ENCODE results near the gene SUN1.
A peak's percentile ranks its signal among the peaks of the same experiment; 100 is the strongest.

The SUN1 gene

GRCh38 chr7:876077-876971, 44.0 kb downstream of the SUN1 start, which contains the start of gene GET4:
TSS of gene GET4 (plus strand) at chr7:876554. CDS start at chr7:876646, 92 bp downstream.
- H3K4me3 Mint-ChIP-seq, result peak within 1 kb of the TSS; percentile 94
- no peaks in the 10 kb centered on the region for H3K27me3 Mint-ChIP-seq (ENCODE audit: low read depth)
- H3K36me3 Mint-ChIP-seq (ENCODE audit: low read depth), result peaks cover 19% of the 10 kb centered on the region

GRCh38 chr7:876972-877311, 44.7 kb downstream of the SUN1 start:
- H3K27ac Mint-ChIP-seq, result peak overlapping the region; percentile 97
- no peak for DNase-seq (ENCODE audit: low spot score)
- H3K36me3 Mint-ChIP-seq (ENCODE audit: low read depth), result peaks cover 15% of the 10 kb centered on the region
- H3K4me1 Mint-ChIP-seq (ENCODE audit: low read depth), result peaks cover 16% of the 10 kb centered on the region
- peak overlapping the region; percentile 94 for H3K4me3 Mint-ChIP-seq
- H3K27me3 Mint-ChIP-seq (ENCODE audit: low read depth), result no peaks in the 10 kb centered on the region
- H3K9me3 Mint-ChIP-seq, result no peaks in the 10 kb centered on the region

More at GRCh38 chr7:876077-876971, 44.0 kb downstream of the SUN1 start, which contains the start of gene GET4:
- DNase-seq (ENCODE audit: low spot score), result peak; percentile 98
- Mint-ChIP-seq H3K27ac (peak within 1 kb of the TSS; percentile 97), H3K9me3 (no peaks in the 10 kb centered on the region), H3K4me1 (ENCODE audit: low read depth) (peaks cover 16% of the 10 kb centered on the region)

GRCh38 chr7:877312-878232, 45.3 kb downstream of the SUN1 start:
- H3K9me3 Mint-ChIP-seq, result no peaks in the 10 kb centered on the region
- no peaks in the 10 kb centered on the region for H3K27me3 Mint-ChIP-seq (ENCODE audit: low read depth)

GRCh38 chr7:879093-879492, 46.8 kb downstream of the SUN1 start:
- Mint-ChIP-seq H3K4me3 (peak overlapping the region; percentile 65), H3K27ac (no peak overlapping the region), H3K36me3 (ENCODE audit: low read depth) (peaks cover 3% of the 10 kb centered on the region), H3K4me1 (ENCODE audit: low read depth) (peaks cover 4% of the 10 kb centered on the region), H3K27me3 (ENCODE audit: low read depth) (no peaks in the 10 kb centered on the region), H3K9me3 (no peaks in the 10 kb centered on the region)
- DNase-seq (ENCODE audit: low spot score), result no peak

More at GRCh38 chr7:877312-878232, 45.3 kb downstream of the SUN1 start:
- Mint-ChIP-seq H3K4me1 (ENCODE audit: low read depth) (peaks cover 16% of the 10 kb centered on the region), H3K4me3 (peak overlapping the region; percentile 94), H3K27ac (peak overlapping the region; percentile 97), H3K36me3 (ENCODE audit: low read depth) (peaks cover 11% of the 10 kb centered on the region)
- DNase-seq (ENCODE audit: low spot score), result no peak

- H3K27me3 Mint-ChIP-seq (ENCODE audit: low read depth), result no peaks in the 10 kb centered on the region
- H3K36me3 Mint-ChIP-seq (ENCODE audit: low read depth), result peaks cover 3% of the 10 kb centered on the region
- no peak overlapping the region for H3K4me3 Mint-ChIP-seq
- no peak overlapping the region for H3K27ac Mint-ChIP-seq
- DNase-seq (ENCODE audit: low spot score), result no peak
- H3K9me3 Mint-ChIP-seq, result no peaks in the 10 kb centered on the region
- peaks cover 4% of the 10 kb centered on the region for H3K4me1 Mint-ChIP-seq (ENCODE audit: low read depth)
Measured at GRCh38 chr7:879706-880105, 47.4 kb downstream of the SUN1 start.

- no peak overlapping the region for H3K4me3 Mint-ChIP-seq
- peaks cover 4% of the 10 kb centered on the region for H3K4me1 Mint-ChIP-seq (ENCODE audit: low read depth)
- H3K27me3 Mint-ChIP-seq (ENCODE audit: low read depth), result no peaks in the 10 kb centered on the region
- H3K9me3 Mint-ChIP-seq, result no peaks in the 10 kb centered on the region
- H3K27ac Mint-ChIP-seq, result no peak overlapping the region
- no peak for DNase-seq (ENCODE audit: low spot score)
- peaks cover 3% of the 10 kb centered on the region for H3K36me3 Mint-ChIP-seq (ENCODE audit: low read depth)
Measured at GRCh38 chr7:880450-880849, 48.2 kb downstream of the SUN1 start.

- Mint-ChIP-seq H3K4me3 (no peak overlapping the region), H3K27ac (no peak overlapping the region), H3K36me3 (ENCODE audit: low read depth) (peaks cover 3% of the 10 kb centered on the region), H3K27me3 (ENCODE audit: low read depth) (no peaks in the 10 kb centered on the region), H3K9me3 (no peaks in the 10 kb centered on the region), H3K4me1 (ENCODE audit: low read depth) (peaks cover 4% of the 10 kb centered on the region)
- no peak for DNase-seq (ENCODE audit: low spot score)
Measured at GRCh38 chr7:881441-882234, 49.4 kb downstream of the SUN1 start.

GRCh38 chr7:882336-883035, 50.2 kb downstream of the SUN1 start:
- Mint-ChIP-seq H3K27me3 (ENCODE audit: low read depth) (no peaks in the 10 kb centered on the region), H3K9me3 (no peaks in the 10 kb centered on the region), H3K4me3 (no peak overlapping the region), H3K27ac (no peak overlapping the region), H3K4me1 (ENCODE audit: low read depth) (peaks cover 4% of the 10 kb centered on the region), H3K36me3 (ENCODE audit: low read depth) (peaks cover 3% of the 10 kb centered on the region)
- no peak for DNase-seq (ENCODE audit: low spot score)

- H3K36me3 Mint-ChIP-seq (ENCODE audit: low read depth), result peaks cover 7% of the 10 kb centered on the region
Measured at GRCh38 chr7:883055-884021, 51.1 kb downstream of the SUN1 start.

GRCh38 chr7:884191-885003, 52.1 kb downstream of the SUN1 start:
- Mint-ChIP-seq H3K4me1 (ENCODE audit: low read depth) (no peaks in the 10 kb centered on the region), H3K4me3 (no peak overlapping the region), H3K9me3 (no peaks in the 10 kb centered on the region), H3K36me3 (ENCODE audit: low read depth) (peaks cover 7% of the 10 kb centered on the region), H3K27me3 (ENCODE audit: low read depth) (no peaks in the 10 kb centered on the region), H3K27ac (no peak overlapping the region)
- no peak for DNase-seq (ENCODE audit: low spot score)

More at GRCh38 chr7:883055-884021, 51.1 kb downstream of the SUN1 start:
- no peaks in the 10 kb centered on the region for H3K4me1 Mint-ChIP-seq (ENCODE audit: low read depth)
- H3K9me3 Mint-ChIP-seq, result no peaks in the 10 kb centered on the region
- H3K4me3 Mint-ChIP-seq, result no peak overlapping the region
- no peak overlapping the region for H3K27ac Mint-ChIP-seq
- no peaks in the 10 kb centered on the region for H3K27me3 Mint-ChIP-seq (ENCODE audit: low read depth)
- no peak for DNase-seq (ENCODE audit: low spot score)

GRCh38 chr7:885261-885892, 53.1 kb downstream of the SUN1 start:
- no peak overlapping the region for H3K4me3 Mint-ChIP-seq
- H3K27me3 Mint-ChIP-seq (ENCODE audit: low read depth), result no peaks in the 10 kb centered on the region
- H3K27ac Mint-ChIP-seq, result no peak overlapping the region
- no peak for DNase-seq (ENCODE audit: low spot score)
- H3K4me1 Mint-ChIP-seq (ENCODE audit: low read depth), result no peaks in the 10 kb centered on the region
- H3K9me3 Mint-ChIP-seq, result no peaks in the 10 kb centered on the region
- peaks cover 8% of the 10 kb centered on the region for H3K36me3 Mint-ChIP-seq (ENCODE audit: low read depth)

Measured in T-helper 2 cell treated with Interferon-gamma antibody and Interleukin-4, amounts not matched to agents 5 μg/mL and 100 μg/mL, for 36 hours (primary cell).